HG02571 (cell line): Measurements from ENCODE around the gene GAS7.

Experiments
- ATAC-seq: cut with Tn5 transposase; IDR thresholded peaks from one replicate; pipeline ENCODE4 v1.9.1; 2021; ENCODE audit warnings: mild to moderate bottlenecking, moderate library complexity; ENCODE audit not compliant: unreplicated experiment

GAS7 gene

GRCh38 chr17:10200645-10201044 lies 2.2 kb upstream of the GAS7 start:
- no peak for ATAC-seq

GRCh38 chr17:10200016-10200415 lies 1.6 kb upstream of the GAS7 start:
- no peak for ATAC-seq

- no peak for ATAC-seq
These were observed 491 bp downstream of the GAS7 start for GRCh38 chr17:10197721-10198508.

GRCh38 chr17:10197362-10197720 lies 1.1 kb downstream of the GAS7 start:
- no peak for ATAC-seq

GRCh38 chr17:10196941-10197340 lies 1.5 kb downstream of the GAS7 start:
- no peak for ATAC-seq

- ATAC-seq = no peak
These were observed 2.0 kb downstream of the GAS7 start for GRCh38 chr17:10196384-10196895.

GRCh38 chr17:10195090-10195805 lies 3.2 kb downstream of the GAS7 start:
- ATAC-seq = no peak

GRCh38 chr17:10193632-10194031 lies 4.8 kb downstream of the GAS7 start:
- no peak for ATAC-seq

- ATAC-seq = no peak
These were observed 5.4 kb downstream of the GAS7 start for GRCh38 chr17:10192972-10193371.

GRCh38 chr17:10192461-10192860 lies 5.9 kb downstream of the GAS7 start:
- ATAC-seq = no peak

- ATAC-seq = no peak
These were observed 10.9 kb downstream of the GAS7 start for GRCh38 chr17:10187456-10187855.

- no peak for ATAC-seq
These were observed 11.5 kb downstream of the GAS7 start for GRCh38 chr17:10186771-10187410.

- no peak for ATAC-seq
These were observed 14.2 kb downstream of the GAS7 start for GRCh38 chr17:10183931-10184930.

- ATAC-seq = no peak
These were observed 15.6 kb downstream of the GAS7 start for GRCh38 chr17:10182785-10183184.

GRCh38 chr17:10178506-10178991 lies 19.9 kb downstream of the GAS7 start:
- no peak for ATAC-seq

- no peak for ATAC-seq
These were observed 20.4 kb downstream of the GAS7 start for GRCh38 chr17:10177913-10178505.

- ATAC-seq = no peak
These were observed 21.1 kb downstream of the GAS7 start for GRCh38 chr17:10177131-10177912.

GRCh38 chr17:10173913-10174312 lies 24.5 kb downstream of the GAS7 start:
- ATAC-seq = no peak

GRCh38 chr17:10172778-10173177 lies 25.6 kb downstream of the GAS7 start:
- no peak for ATAC-seq
